Activated B cell treated with CpG ODN at 0.5 μM for 24 hours (primary cell): ENCODE results near the gene DGCR2. TPM values are rescaled to one million over a fixed set of nuclear protein-coding genes. Genes with fewer than 3 reads are reported as not detected.
"Not testable (repeated sequence)": the region's sequence is repeated elsewhere in the genome, so short reads cannot be mapped to it uniquely, and the experiment has no call there.

Experiments used
- ATAC-seq: fragments of 200-7000 bp; cut with Tn5 transposase; one replicate; pipeline ENCODE4 v1.10.0; 2021; ENCODE audit warnings: low read depth, mild to moderate bottlenecking, moderate library complexity
- CTCF ChIA-PET: fragments of 350-600 bp; sonication (Branson Sonifier 250); formaldehyde crosslinking; loops from one replicate; lab custom pipeline; 2021; ENCODE audit warnings: antibody characterized with exemption; lab: Charles Lee
- POLR2A ChIA-PET: fragments of 350-600 bp; sonication (Branson Sonifier 250); formaldehyde crosslinking; loops from one replicate; lab custom pipeline; 2021; ENCODE audit warnings: antibody characterized with exemption; lab: Charles Lee
- DNase-seq: peaks from one replicate; pipeline ENCODE4 v3.0.0; 2022
- H3K27ac Mint-ChIP-seq: one replicate; pipeline ENCODE4 v1.8.0; 2020; ENCODE audit warnings: mixed read lengths
- H3K27me3 Mint-ChIP-seq: one replicate; pipeline ENCODE4 v1.8.0; 2021; ENCODE audit warnings: mixed read lengths
- H3K36me3 Mint-ChIP-seq: one replicate; pipeline ENCODE4 v1.8.0; 2021; ENCODE audit warnings: low read depth, mixed read lengths
- H3K4me1 Mint-ChIP-seq: one replicate; pipeline ENCODE4 v1.8.0; 2021; ENCODE audit warnings: mixed read lengths
- H3K4me3 Mint-ChIP-seq: one replicate; pipeline ENCODE4 v1.8.0; 2020; ENCODE audit warnings: mild to moderate bottlenecking, mixed read lengths
- H3K9me3 Mint-ChIP-seq: one replicate; pipeline ENCODE4 v1.8.0; 2020; ENCODE audit warnings: mixed read lengths
- intact Hi-C: fragments of 100-400 bp; cut with micrococcal nuclease; formaldehyde crosslinking; loops from one replicate; pipeline ENCODE4 v1.15.1; 2024
- total RNA-seq: library from RNA; stranded (reverse); gene quantifications from 2 replicates; pipeline ENCODE4 v1.2.3, GENCODE V29; 2022

DGCR2 gene
- total RNA-seq, 1 donor from 2014 or later = 33.2 TPM

GRCh38 chr22:19034031-19034723 lies 88.0 kb downstream of the DGCR2 start:
- intact Hi-C loops, H3K4me3 Mint-ChIP-seq, H3K4me1 Mint-ChIP-seq, POLR2A ChIA-PET, CTCF ChIA-PET, ATAC-seq, H3K27ac Mint-ChIP-seq, H3K9me3 Mint-ChIP-seq, H3K27me3 Mint-ChIP-seq, DNase-seq: not testable (repeated sequence)
- peaks cover 27% of the 10 kb centered on the region for H3K36me3 Mint-ChIP-seq

- H3K27ac Mint-ChIP-seq, H3K9me3 Mint-ChIP-seq, ATAC-seq, H3K4me1 Mint-ChIP-seq, DNase-seq, H3K27me3 Mint-ChIP-seq, intact Hi-C loops, CTCF ChIA-PET, H3K4me3 Mint-ChIP-seq, POLR2A ChIA-PET: not testable (repeated sequence)
- peaks cover 24% of the 10 kb centered on the region for H3K36me3 Mint-ChIP-seq
Observed at GRCh38 chr22:19033568-19033905, 88.7 kb downstream of the DGCR2 start.

DNA sequence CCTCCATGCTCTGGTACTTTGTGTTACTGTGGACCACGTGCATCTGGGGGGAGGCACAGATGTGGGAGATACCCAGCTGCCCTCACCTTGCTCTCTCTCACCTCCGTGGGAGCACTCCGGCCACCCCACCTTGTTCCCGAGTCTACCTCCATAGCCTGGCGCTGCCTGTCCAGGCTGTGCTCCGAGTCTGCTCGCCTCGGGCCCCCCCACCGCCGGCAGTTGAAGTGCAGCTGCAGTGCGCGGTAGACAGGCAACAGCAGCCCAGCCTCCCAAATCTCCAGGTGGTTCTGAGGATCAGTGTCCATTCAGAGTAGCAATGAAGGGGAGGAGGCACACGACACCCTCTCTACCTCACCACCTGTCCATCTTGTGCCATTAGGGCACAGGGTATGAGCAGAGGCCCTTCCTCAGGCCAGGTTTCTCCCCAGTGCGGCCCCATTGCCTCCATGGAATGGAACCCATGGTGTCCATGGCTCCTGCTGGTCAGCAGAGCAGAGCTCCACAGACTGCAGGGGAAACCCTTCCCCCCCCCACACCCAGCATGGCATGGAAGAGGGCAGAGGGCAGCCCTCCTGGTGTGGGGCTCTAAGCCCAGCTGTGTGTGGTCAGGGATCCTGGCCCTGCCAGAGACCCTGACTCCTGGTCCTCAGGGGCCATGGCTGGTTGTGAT lies 89.2 kb downstream of the DGCR2 start:
- intact Hi-C loops, H3K27ac Mint-ChIP-seq, ATAC-seq, H3K4me1 Mint-ChIP-seq, H3K9me3 Mint-ChIP-seq, H3K27me3 Mint-ChIP-seq, H3K4me3 Mint-ChIP-seq, CTCF ChIA-PET, POLR2A ChIA-PET, DNase-seq: not testable (repeated sequence)
- H3K36me3 Mint-ChIP-seq = peaks cover 19% of the 10 kb centered on the region

DNA sequence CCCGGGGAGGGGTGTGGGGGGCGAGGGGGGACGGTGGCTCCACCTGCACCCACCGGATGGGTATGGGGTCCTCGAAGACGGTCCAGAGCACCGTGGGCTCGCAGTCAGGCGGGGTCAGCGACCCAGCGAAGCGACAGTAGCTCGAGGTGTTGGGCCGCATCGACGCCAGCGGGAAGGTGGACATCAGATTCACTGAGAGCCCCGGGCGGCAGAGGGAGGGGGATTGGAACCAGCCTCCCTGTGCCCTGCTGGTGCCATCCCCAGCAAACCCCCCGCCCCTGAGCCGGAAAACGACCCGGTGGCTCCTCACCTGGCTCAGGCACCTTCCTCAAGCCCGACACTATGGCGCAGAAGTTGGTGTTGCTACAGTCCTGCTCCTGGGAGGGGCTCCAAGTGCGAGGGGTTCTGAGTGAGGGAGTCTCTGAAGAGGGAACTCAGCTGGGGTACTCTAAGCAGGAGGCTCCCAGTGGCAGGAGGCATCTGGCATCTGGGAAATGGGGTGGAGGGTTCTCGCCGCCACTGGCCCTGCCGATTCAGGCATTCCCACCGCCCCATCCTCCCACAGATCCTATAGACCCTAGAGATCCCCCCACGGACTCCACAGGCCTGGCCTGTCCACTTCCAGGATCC lies 89.9 kb downstream of the DGCR2 start:
- peaks cover 11% of the 10 kb centered on the region for H3K27me3 Mint-ChIP-seq
- H3K4me3 Mint-ChIP-seq, POLR2A ChIA-PET, ATAC-seq, intact Hi-C loops, DNase-seq, H3K27ac Mint-ChIP-seq, CTCF ChIA-PET, H3K4me1 Mint-ChIP-seq, H3K9me3 Mint-ChIP-seq: not testable (repeated sequence)
- H3K36me3 Mint-ChIP-seq = peaks cover 12% of the 10 kb centered on the region

- H3K4me1 Mint-ChIP-seq, H3K27ac Mint-ChIP-seq, ATAC-seq, intact Hi-C loops, H3K4me3 Mint-ChIP-seq, CTCF ChIA-PET, H3K36me3 Mint-ChIP-seq, DNase-seq, H3K9me3 Mint-ChIP-seq: not testable (repeated sequence)
- H3K27me3 Mint-ChIP-seq = peaks cover 15% of the 10 kb centered on the region
- POLR2A ChIA-PET = interaction anchor here (0.7 kb wide), 1 partner anchor 50 kb away, joined by 4 read pairs; no protein-coding TSS in a partner anchor
Observed at GRCh38 chr22:19030889-19031252, 91.3 kb downstream of the DGCR2 start.

- H3K4me1 Mint-ChIP-seq, DNase-seq, CTCF ChIA-PET, intact Hi-C loops, ATAC-seq, H3K36me3 Mint-ChIP-seq, H3K9me3 Mint-ChIP-seq, H3K4me3 Mint-ChIP-seq, H3K27ac Mint-ChIP-seq: not testable (repeated sequence)
- peaks cover 15% of the 10 kb centered on the region for H3K27me3 Mint-ChIP-seq
- POLR2A ChIA-PET = interaction anchor here (0.7 kb wide), 1 partner anchor 49 kb away, joined by 4 read pairs; no protein-coding TSS in a partner anchor
Observed at GRCh38 chr22:19030226-19030888, 91.9 kb downstream of the DGCR2 start.

DNA sequence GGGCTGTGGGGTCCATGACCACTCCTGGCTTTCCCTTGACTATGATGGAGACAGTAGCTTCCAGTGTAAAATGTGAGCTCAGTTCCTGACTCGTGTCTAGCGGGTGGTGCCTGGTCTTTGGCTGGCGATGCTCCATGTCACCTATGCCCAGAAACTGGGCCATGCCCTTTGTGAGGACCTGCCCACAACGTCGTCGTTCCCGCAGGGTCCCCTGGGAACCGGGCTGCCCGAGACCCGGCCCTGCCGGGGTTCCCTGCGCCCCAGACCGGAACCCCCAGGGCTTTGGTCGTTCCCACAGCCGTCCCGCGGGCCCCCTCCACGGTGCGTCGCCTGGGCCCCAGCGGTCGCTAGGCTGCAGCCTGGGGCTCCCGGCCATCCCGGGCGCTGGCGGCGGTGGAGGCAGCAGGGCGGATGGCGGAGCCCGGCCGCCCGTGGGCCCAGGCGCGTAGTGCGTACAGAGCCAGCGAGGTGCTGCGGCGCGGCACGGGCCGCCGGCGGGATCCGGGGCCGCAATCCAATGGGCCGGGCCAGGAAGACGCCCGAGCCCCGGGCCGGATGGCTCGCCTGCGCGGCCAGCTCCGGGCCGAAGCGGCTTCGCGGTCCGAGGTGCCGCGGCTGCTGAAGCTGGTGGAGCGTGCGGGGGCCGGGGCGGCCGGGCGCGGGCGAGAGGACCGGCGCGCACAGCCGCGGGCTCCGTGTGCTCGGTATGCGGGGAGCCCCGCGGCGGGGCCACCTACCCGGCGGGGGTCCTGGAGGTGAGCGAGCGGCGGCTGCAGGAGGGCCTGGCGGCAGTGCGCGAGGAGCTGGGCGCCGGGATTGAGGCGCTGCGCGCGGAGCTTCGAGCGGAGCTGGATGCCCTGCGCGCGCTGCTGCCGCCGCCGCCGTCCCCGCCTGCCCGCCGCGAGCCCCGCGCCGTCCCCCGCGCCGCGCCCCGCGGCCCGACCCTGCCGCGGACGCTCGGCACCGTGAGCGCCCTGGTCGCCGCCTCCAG lies 92.8 kb downstream of the DGCR2 start:
- POLR2A ChIA-PET, DNase-seq, H3K4me1 Mint-ChIP-seq, CTCF ChIA-PET, H3K9me3 Mint-ChIP-seq, H3K36me3 Mint-ChIP-seq, ATAC-seq, intact Hi-C loops, H3K27ac Mint-ChIP-seq, H3K4me3 Mint-ChIP-seq: not testable (repeated sequence)
- H3K27me3 Mint-ChIP-seq = peaks cover 15% of the 10 kb centered on the region

DNA sequence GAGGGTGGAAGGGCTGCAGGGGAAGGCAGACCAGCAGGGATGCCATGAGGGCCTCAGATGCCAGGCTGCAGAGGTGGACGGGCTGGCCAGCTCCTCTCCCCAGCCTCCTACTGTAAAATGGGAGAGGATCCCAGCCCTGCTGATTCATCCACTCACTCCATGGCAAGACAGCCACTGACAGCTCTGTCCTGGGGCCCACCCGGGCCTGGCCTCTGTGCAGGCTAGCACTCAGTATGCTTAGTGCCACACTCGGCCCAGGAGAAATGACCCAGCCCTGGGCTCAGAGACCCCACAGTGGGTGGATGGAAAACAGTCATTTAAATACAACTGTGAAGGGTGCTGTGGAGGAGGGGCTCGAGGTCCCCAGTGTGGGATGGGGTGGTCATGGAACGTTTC lies 94.2 kb downstream of the DGCR2 start:
- peaks cover 15% of the 10 kb centered on the region for H3K27me3 Mint-ChIP-seq
- POLR2A ChIA-PET, intact Hi-C loops, DNase-seq, H3K9me3 Mint-ChIP-seq, ATAC-seq, CTCF ChIA-PET, H3K4me1 Mint-ChIP-seq, H3K36me3 Mint-ChIP-seq, H3K27ac Mint-ChIP-seq, H3K4me3 Mint-ChIP-seq: not testable (repeated sequence)

DNA sequence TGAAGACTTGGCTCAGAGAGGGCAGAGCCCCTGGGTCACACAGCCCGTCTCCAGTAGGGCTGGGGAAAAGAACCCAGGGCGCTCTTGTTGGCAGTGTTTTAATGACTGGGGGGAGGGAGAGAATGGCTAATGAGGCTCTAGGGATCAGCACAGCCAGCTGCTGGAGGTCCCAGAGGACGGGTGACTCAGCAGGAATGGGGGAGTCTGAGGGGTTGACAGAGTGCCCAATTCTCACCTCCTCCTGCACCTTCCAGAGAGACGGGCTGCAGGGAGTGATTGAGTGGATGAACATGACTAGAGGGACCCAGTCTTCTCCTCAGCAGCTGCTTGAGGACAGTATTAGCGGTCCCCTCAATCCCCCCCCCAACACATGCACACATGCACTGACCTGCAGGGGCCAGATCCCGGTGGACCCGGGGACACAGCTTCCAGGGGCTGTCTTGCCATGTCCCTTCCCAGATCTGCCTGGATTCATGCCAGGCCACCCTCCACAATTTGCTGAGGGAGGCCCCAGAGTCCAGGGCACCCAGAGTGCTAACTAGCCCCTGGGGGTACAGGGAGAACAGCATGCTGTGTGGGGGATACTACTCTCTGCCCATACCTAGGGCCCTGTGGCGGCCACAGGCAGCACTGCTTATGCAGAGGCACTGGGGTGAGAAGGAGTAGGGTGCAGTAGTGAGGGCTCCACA lies 94.7 kb downstream of the DGCR2 start:
- intact Hi-C loops, H3K4me1 Mint-ChIP-seq, H3K36me3 Mint-ChIP-seq, H3K4me3 Mint-ChIP-seq, H3K27ac Mint-ChIP-seq, POLR2A ChIA-PET, H3K9me3 Mint-ChIP-seq, DNase-seq, ATAC-seq, CTCF ChIA-PET: not testable (repeated sequence)
- peaks cover 19% of the 10 kb centered on the region for H3K27me3 Mint-ChIP-seq

GRCh38 chr22:19026080-19026479 lies 96.1 kb downstream of the DGCR2 start:
- POLR2A ChIA-PET, DNase-seq, H3K9me3 Mint-ChIP-seq, H3K4me1 Mint-ChIP-seq, ATAC-seq, H3K4me3 Mint-ChIP-seq, H3K27ac Mint-ChIP-seq, intact Hi-C loops, H3K36me3 Mint-ChIP-seq, CTCF ChIA-PET: not testable (repeated sequence)
- peaks cover 19% of the 10 kb centered on the region for H3K27me3 Mint-ChIP-seq
